Measurements from ENCODE around the gene GRK6.

The GRK6 gene

GRCh38 chr5:177425801-177426565, 493 bp upstream of the GRK6 start:
- DNase-seq (ENCODE audit: low spot score) (peak; percentile 98), FAIRE-seq (peak; percentile 32)

- DNase-seq (ENCODE audit: low spot score) (no peak), FAIRE-seq (no peak)
These were observed 841 bp downstream of the GRK6 start for GRCh38 chr5:177427211-177427822.

- FAIRE-seq = no peak
- DNase-seq (ENCODE audit: low spot score) = no peak
These were observed 1.6 kb downstream of the GRK6 start for GRCh38 chr5:177427919-177428573.

GRCh38 chr5:177428574-177429217, 2.2 kb downstream of the GRK6 start:
- FAIRE-seq = no peak
- DNase-seq (ENCODE audit: low spot score) = no peak

- FAIRE-seq = no peak
These were observed 3.0 kb downstream of the GRK6 start for GRCh38 chr5:177429248-177430040.

GRCh38 chr5:177430140-177430951, 3.9 kb downstream of the GRK6 start:
- no peak for DNase-seq (ENCODE audit: low spot score)
- no peak for FAIRE-seq

More at GRCh38 chr5:177429248-177430040, 3.0 kb downstream of the GRK6 start:
- DNase-seq (ENCODE audit: low spot score) = no peak

- DNase-seq (ENCODE audit: low spot score) (no peak), FAIRE-seq (no peak)
These were observed 4.5 kb downstream of the GRK6 start for GRCh38 chr5:177430972-177431316.

- DNase-seq (ENCODE audit: low spot score) (no peak), FAIRE-seq (no peak)
These were observed 5.1 kb downstream of the GRK6 start for GRCh38 chr5:177431317-177432142.

- FAIRE-seq (no peak), DNase-seq (ENCODE audit: low spot score) (no peak)
These were observed 5.8 kb downstream of the GRK6 start for GRCh38 chr5:177432143-177432838.

GRCh38 chr5:177432839-177433657, 6.6 kb downstream of the GRK6 start:
- FAIRE-seq (no peak), DNase-seq (ENCODE audit: low spot score) (no peak)

- FAIRE-seq = no peak
- no peak for DNase-seq (ENCODE audit: low spot score)
These were observed 7.3 kb downstream of the GRK6 start for GRCh38 chr5:177433658-177434217.

GRCh38 chr5:177434437-177434836, 8.0 kb downstream of the GRK6 start:
- FAIRE-seq = no peak
- DNase-seq (ENCODE audit: low spot score) = no peak

- DNase-seq (ENCODE audit: low spot score) (no peak), FAIRE-seq (no peak)
These were observed 8.7 kb downstream of the GRK6 start for GRCh38 chr5:177434942-177435738.

GRCh38 chr5:177435847-177436536, 9.5 kb downstream of the GRK6 start:
- DNase-seq (ENCODE audit: low spot score) (no peak), FAIRE-seq (peak; percentile 71)

GRCh38 chr5:177437623-177438022, 11.1 kb downstream of the GRK6 start:
- FAIRE-seq (no peak), DNase-seq (ENCODE audit: low spot score) (no peak)

- FAIRE-seq (no peak), DNase-seq (ENCODE audit: low spot score) (no peak)
These were observed 12.0 kb downstream of the GRK6 start for GRCh38 chr5:177438468-177438867.
